22Rv1 (cell line): ENCODE results near the gene IKZF1.

Source experiments
- H3K27ac ChIP-seq: fragments of 450-650 bp; 2 replicates; pipeline ENCODE4 v1.5.1; 2017
- CTCF ChIP-seq: fragments of 450-650 bp; IDR thresholded peaks from 2 replicates; pipeline ENCODE4 v1.5.1; 2017; ENCODE audit warnings: mild to moderate bottlenecking
- ZFX ChIP-seq: fragments of 450-650 bp; IDR thresholded peaks from 2 replicates; pipeline ENCODE4 v1.6.1; 2017; ENCODE audit warnings: antibody characterized with exemption, borderline replicate concordance

IKZF1 gene

GRCh38 chr7:50304129-50304910 lies at the start of gene IKZF1:
Gene IKZF1, plus strand, starts transcription at chr7:50304716. Its CDS starts 14,346 bp downstream, at chr7:50319062.
- no peak for TF ChIP-seq ZFX
- no peak for TF ChIP-seq CTCF
- H3K27ac ChIP-seq, result no peak within 1 kb of the TSS

DNA sequence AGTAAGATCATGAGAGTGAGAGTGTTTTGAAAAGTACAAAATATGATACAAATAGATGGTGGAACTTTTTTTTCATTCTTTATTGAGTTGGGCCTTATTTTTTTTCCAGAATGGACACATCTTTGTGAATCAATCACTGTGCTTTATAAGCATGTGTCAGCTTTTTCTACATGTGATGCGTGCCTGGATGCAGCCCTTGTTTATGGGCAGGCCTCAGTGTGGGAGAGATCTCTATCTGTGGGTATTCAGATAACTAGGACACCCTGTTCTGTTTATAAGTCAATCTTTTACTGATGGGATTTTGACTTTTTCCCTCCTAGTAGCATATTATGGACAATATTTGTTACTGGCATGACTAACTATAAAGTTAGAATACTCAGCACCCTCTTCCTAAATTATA lies 42.9 kb upstream of the IKZF1 start:
- no peak for TF ChIP-seq ZFX
- TF ChIP-seq CTCF, result no peak
- no peak overlapping the region for H3K27ac ChIP-seq

DNA sequence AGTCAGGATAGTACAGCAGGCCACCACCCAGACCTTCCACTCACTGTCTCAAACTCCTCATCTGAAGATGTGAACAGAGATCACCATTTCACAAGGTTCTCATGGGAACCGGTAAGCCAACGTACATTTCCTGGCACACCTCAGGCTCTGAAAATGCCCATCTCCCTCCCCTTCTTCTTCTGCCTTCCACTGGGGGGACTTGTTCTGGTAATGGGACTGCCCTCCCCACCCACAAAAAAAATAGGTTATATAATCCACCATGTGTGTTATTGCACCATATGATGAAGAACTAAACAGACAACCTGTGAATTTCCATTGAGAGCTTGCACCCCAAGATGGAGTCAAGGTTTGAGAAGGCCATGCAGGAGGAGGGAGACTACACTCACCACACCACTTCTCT lies 42.1 kb upstream of the IKZF1 start:
- TF ChIP-seq ZFX, result no peak
- TF ChIP-seq CTCF, result no peak
- no peak overlapping the region for H3K27ac ChIP-seq

DNA sequence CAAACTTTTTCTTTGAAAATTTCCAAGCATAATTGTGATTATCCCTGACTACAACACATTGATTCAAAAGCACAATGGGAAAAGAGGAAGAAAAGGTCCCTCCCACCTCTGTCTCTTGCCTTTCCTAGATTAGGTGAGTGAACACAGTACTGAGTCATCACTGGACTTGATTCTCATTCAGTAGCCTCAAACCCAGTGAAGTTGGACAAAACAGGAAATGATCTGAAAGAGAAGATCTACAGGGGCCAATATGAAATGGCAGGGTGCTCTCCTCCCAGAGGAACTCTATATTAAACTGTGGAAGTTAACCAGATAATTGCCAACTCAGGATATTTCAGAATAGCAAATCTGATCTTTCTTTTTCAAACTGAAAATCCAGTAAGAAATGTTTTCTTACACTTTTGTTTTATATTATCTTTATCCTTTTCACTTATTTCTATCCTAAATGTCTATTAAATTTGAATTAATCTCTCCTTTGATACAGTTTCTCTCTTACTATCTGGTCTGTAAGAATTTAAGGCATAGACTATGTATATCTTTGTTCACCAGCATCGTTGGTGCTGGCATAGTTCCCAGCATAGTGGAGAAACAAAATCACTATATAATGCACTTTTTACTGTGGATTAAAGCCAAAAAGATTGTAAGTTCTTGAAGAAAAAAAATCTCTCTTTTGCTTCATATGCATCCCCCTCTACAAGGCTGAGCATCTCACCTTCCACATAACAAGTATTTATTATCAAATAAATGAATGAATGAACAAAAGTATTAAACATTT lies 41.4 kb upstream of the IKZF1 start:
- TF ChIP-seq CTCF (no peak), ZFX (no peak)
- H3K27ac ChIP-seq, result no peak overlapping the region

GRCh38 chr7:50264908-50265307 lies 39.6 kb upstream of the IKZF1 start:
- no peak overlapping the region for H3K27ac ChIP-seq
- TF ChIP-seq CTCF (no peak), ZFX (no peak)

DNA sequence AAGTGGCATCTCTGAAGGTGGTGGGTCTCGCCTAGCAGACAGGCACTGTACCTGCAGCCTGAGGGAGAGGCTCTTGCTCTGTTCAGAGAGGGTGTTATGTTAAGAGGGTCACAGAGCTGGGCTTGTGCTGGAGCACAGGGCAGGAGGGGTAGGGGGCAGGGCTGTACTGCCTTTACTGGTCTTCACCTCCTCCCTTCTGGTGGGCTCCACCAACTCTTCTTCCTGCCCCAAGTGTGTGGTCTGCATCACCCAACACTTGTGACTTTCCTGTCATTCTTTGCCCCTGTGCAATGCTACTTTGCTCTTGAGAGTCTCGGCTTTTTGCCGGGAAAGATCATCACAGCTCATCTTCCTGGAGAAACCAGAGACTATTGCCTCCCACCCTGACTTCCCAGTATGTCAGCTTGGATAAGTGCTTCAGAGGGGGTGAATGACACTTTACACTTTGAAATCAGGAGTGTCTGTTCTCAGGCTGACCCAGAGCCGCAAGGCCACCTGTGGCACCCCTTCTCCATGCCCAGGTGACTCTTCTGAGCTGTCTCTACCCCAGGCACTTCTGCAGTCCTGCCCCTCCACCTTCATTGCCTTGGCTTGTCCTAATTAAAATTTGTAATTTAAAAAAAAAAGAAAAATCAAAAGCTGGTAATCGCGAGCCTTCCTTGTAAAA lies 38.4 kb upstream of the IKZF1 start:
- H3K27ac ChIP-seq, result no peak overlapping the region
- TF ChIP-seq CTCF (no peak), ZFX (no peak)
